GM21786 (cell line): Measurements from ENCODE around the gene RBM11.

Experiments used
- ATAC-seq: cut with Tn5 transposase; IDR thresholded peaks from one replicate; pipeline ENCODE4 v1.9.1; 2021; ENCODE audit not compliant: unreplicated experiment

RBM11 gene

GRCh38 chr21:14270631-14271030 is 54.7 kb downstream of the RBM11 start:
- no peak for ATAC-seq

DNA sequence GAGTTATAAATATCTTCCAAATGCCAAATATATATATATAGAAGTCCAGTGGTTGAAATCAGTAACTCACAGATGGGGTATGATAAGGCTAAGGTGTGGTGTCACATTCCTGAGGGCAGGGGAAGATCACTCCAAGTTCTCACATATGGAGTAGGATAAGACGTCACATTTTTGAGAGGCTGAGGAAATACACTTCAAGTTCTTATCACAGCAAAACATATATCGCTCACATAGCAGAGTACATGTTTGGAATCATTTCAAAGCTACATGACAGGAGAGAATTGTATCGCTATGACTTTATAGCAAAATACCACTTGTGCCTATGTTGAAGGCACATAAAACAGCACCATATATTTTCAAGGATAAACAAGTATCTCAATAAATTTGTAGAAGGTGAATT is 55.1 kb downstream of the RBM11 start:
- ATAC-seq = no peak

DNA sequence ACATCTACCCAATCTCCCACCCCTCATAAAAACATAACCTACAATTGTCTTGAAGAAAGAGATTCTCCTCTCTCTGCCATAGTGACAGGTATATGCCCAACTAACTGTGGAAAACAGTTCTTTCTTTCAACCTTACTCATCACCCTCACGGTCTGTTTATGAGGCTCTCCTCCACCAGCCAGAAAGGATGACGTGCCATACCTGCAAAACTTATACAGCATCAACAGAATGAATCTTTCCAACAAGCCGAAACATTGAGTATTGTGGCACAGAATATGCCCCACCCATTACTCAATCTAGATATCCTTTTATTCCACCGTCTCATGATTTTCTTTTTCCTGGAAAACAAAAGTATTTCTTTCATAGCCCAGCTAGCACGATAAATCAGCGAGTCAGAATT is 55.7 kb downstream of the RBM11 start:
- ATAC-seq = no peak

GRCh38 chr21:14273736-14274538 is 58.0 kb downstream of the RBM11 start:
- no peak for ATAC-seq

DNA sequence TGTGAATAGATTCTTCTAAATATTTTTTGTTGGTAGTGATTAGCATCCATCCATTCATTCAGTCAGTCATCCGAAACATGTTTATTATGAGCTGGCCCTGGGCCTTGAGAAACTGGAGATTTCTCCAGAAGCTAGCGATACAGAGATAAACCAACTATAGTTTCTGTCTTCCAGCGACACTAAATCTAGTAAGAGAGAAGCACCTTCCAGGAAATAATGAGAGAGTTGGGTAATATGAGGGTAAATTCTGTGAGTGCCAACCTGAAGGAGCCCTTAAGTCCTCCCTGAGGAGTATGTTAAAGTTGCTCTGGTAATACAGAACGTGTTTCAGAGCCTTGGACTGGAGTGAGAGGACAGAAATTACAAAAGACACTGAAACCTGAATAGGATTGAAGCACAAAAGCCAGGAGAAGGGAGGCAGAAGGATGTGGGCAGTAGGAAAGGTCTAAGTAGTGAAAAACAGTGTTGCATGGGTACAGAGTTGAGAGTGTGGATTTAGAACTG is 59.8 kb downstream of the RBM11 start:
- ATAC-seq = no peak
